Breast epithelium (tissue), 3 donors: Measurements from ENCODE around the gene USP32.

Source experiments
- CTCF ChIP-seq, 3 donors: fragments of 450-650 bp; IDR thresholded peaks; one replicate each; pipeline ENCODE4 v1.5.1; 2016 to 2017; ENCODE audit warnings: antibody characterized with exemption in 3 of 3, mild to moderate bottlenecking in 3 of 3, moderate library complexity in 3 of 3
- POLR2A ChIP-seq: fragments of 450-650 bp; IDR thresholded peaks from one replicate; pipeline ENCODE4 v1.6.1; 2016; ENCODE audit warnings: antibody characterized with exemption, mild to moderate bottlenecking, moderate library complexity
- POLR2AphosphoS5 ChIP-seq, 3 donors: sonication (generic); formaldehyde crosslinking; IDR thresholded peaks; one replicate each; pipeline ENCODE4 v1.6.1; 2017; ENCODE audit warnings: antibody characterized with exemption in 3 of 3

DNA sequence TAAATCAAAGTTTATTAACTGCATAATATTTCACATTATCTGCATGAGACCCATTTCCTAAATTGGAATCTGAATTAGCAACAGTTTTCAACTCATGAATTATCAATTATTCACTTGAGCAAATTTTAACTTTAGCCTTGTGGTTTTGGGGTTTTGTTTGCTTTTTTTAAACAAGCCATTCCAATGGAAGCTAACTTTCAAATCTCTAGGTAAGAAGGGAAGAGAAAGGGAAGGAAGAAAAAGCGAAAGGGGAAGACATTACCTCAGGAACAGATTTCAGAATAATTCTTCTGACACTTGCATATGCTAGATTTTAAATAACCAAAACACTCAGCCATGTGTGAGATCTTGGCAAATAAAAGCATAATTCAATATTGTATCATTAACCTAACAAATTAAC, 139.5 kb downstream of the USP32 start:
- no peak for TF ChIP-seq POLR2AphosphoS5 (IDR thresholded peaks at IDR 0.05)
- no peak for TF ChIP-seq CTCF (IDR thresholded peaks at IDR 0.05)
- no peak for TF ChIP-seq POLR2A
